SK-N-SH (cell line): ENCODE data around the gene RNF169. TPM values are rescaled to one million over a fixed set of nuclear protein-coding genes. Genes with fewer than 3 reads are reported as not detected.

Source experiments
- CTCF ChIA-PET: fragments of 300-600, 350-600 bp; formaldehyde crosslinking; extraction: SDS; loops from one replicate; lab custom pipeline; 2021; lab: Yijun Ruan, JAX
- POLR2A ChIA-PET: fragments of 350-600 bp; sonication (Branson Sonifier 250); formaldehyde crosslinking; extraction: SDS; loops from one replicate; lab custom pipeline; 2020; ENCODE audit warnings: antibody characterized with exemption, inconsistent platforms; lab: Yijun Ruan, JAX
- DNase-seq: peaks from one replicate; pipeline ENCODE4 v3.0.0; 2012
- H2AFZ ChIP-seq: fragments of 200-600 bp; sonication (generic); 2 replicates; pipeline ENCODE4 v1.8.1; 2016; ENCODE audit warnings: antibody characterized with exemption, mild to moderate bottlenecking, low read depth
- H3F3A ChIP-seq: fragments of 200-600 bp; sonication (generic); replicated peaks from 2 replicates; pipeline ENCODE3; 2016; ENCODE audit warnings: antibody characterized with exemption, mild to moderate bottlenecking; ENCODE audit not compliant: insufficient read depth
- H3K27ac ChIP-seq, 2 experiments: fragments of 200-500 bp in 1 of 2; fragments of 200-600 bp in 1 of 2; sonication (Bioruptor generic) in 1 of 2; sonication (generic), shearing (Covaris generic) in 1 of 2; 2 replicates each; pipeline versions ENCODE4 v1.5.1 to v1.6.1; 2014 to 2016; ENCODE audit warnings: low read depth in 2 of 2, inconsistent platforms in 1 of 2, low read length in 1 of 2, mild to moderate bottlenecking in 1 of 2, mixed read lengths in 1 of 2
- H3K27me3 ChIP-seq: fragments of 200-600 bp; sonication (generic), shearing (Covaris generic); 2 replicates; pipeline ENCODE4 v1.6.1; 2016; ENCODE audit warnings: mixed run types; ENCODE audit not compliant: insufficient read depth
- H3K36me3 ChIP-seq, 2 experiments: fragments of 200-500 bp in 1 of 2; fragments of 200-600 bp in 1 of 2; sonication (Bioruptor generic) in 1 of 2; sonication (generic) in 1 of 2; replicated peaks in 1 of 2; 2 replicates each; pipeline versions ENCODE3 to v1.5.1; 2014 to 2016; ENCODE audit warnings: low read length in 1 of 2, mild to moderate bottlenecking in 1 of 2; ENCODE audit not compliant: insufficient read depth in 2 of 2, control insufficient read depth in 1 of 2
- H3K4me1 ChIP-seq, 2 experiments: fragments of 200-500 bp in 1 of 2; fragments of 200-600 bp in 1 of 2; sonication (Bioruptor generic) in 1 of 2; sonication (generic), shearing (Covaris generic) in 1 of 2; 2 replicates each; pipeline versions ENCODE4 v1.5.1 to v1.6.1; 2014 to 2016; ENCODE audit warnings: low read depth in 1 of 2, low read length in 1 of 2, mixed run types in 1 of 2; ENCODE audit not compliant: insufficient read depth in 2 of 2, control insufficient read depth in 1 of 2
- H3K4me2 ChIP-seq: fragments of 200-600 bp; sonication (generic), shearing (Covaris generic); 2 replicates; pipeline ENCODE4 v1.6.1; 2017; ENCODE audit warnings: mixed run types
- H3K4me3 ChIP-seq, 2 experiments: fragments of 200-500 bp in 1 of 2; fragments of 200-600 bp in 1 of 2; sonication (Bioruptor generic) in 1 of 2; sonication (generic), shearing (Covaris generic) in 1 of 2; 2 replicates each; pipeline versions ENCODE4 v1.5.1 to v1.8.1; 2014 to 2016; ENCODE audit warnings: low read depth in 2 of 2, inconsistent platforms in 1 of 2, low read length in 1 of 2, mild to moderate bottlenecking in 1 of 2, mixed read lengths in 1 of 2, moderate library complexity in 1 of 2
- H3K79me2 ChIP-seq: fragments of 200-600 bp; sonication (generic); 2 replicates; pipeline ENCODE4 v1.8.1; 2017; ENCODE audit warnings: mild to moderate bottlenecking; ENCODE audit not compliant: insufficient read depth
- H3K9ac ChIP-seq: fragments of 200-600 bp; sonication (generic); 2 replicates; pipeline ENCODE4 v1.6.1; 2017; ENCODE audit warnings: mixed run types
- H3K9me2 ChIP-seq: fragments of 200-600 bp; sonication (generic); 2 replicates; pipeline ENCODE4 v1.6.1; 2017; ENCODE audit warnings: mixed run types
- H3K9me3 ChIP-seq: fragments of 200-600 bp; sonication (generic); 2 replicates; pipeline ENCODE4 v1.6.1; 2017; ENCODE audit warnings: mixed run types, mild to moderate bottlenecking, moderate library complexity
- H4K20me1 ChIP-seq: fragments of 200-600 bp; sonication (generic); 2 replicates; pipeline ENCODE4 v1.6.1; 2017; ENCODE audit warnings: mild to moderate bottlenecking, mixed run types; ENCODE audit not compliant: insufficient read depth
- CHD2 ChIP-seq: fragments of 150-350 bp; IDR thresholded peaks from 2 replicates; pipeline ENCODE4 v1.6.1; 2018; ENCODE audit warnings: low read length; ENCODE audit not compliant: partially characterized antibody
- ELF1 ChIP-seq: IDR thresholded peaks from 2 replicates; pipeline ENCODE4 v1.4.0; 2012
- FOSL2 ChIP-seq: IDR thresholded peaks from 2 replicates; pipeline ENCODE4 v1.4.0; 2012; ENCODE audit warnings: low read depth, mild to moderate bottlenecking, moderate library complexity, borderline replicate concordance
- FOXM1 ChIP-seq: IDR thresholded peaks from 2 replicates; pipeline ENCODE4 v1.4.0; 2012; ENCODE audit warnings: low read depth, mild to moderate bottlenecking
- GATA2 ChIP-seq: sonication (generic); formaldehyde crosslinking; IDR thresholded peaks from 2 replicates; pipeline ENCODE4 v1.5.0; 2020; ENCODE audit warnings: mild to moderate bottlenecking, missing genetic modification reagents
- NFIC ChIP-seq: IDR thresholded peaks from 2 replicates; pipeline ENCODE4 v1.4.0; 2012; ENCODE audit warnings: borderline replicate concordance
- NRF1 ChIP-seq: IDR thresholded peaks from 2 replicates; pipeline ENCODE4 v1.6.1; 2012; ENCODE audit warnings: low read depth, mild to moderate bottlenecking, low read length
- RAD21 ChIP-seq: IDR thresholded peaks from 2 replicates; pipeline ENCODE4 v1.6.1; 2012; ENCODE audit warnings: mild to moderate bottlenecking, low read length
- RCOR1 ChIP-seq: fragments of 150-350 bp; IDR thresholded peaks from 2 replicates; pipeline ENCODE4 v1.6.1; 2017; ENCODE audit warnings: antibody characterized with exemption, low read length
- RFX5 ChIP-seq: IDR thresholded peaks from 2 replicates; pipeline ENCODE4 v1.6.1; 2012; ENCODE audit warnings: mild to moderate bottlenecking, improper control_type of control experiment, low read length
- SMC3 ChIP-seq: IDR thresholded peaks from 2 replicates; pipeline ENCODE4 v1.6.1; 2012; ENCODE audit warnings: low read depth, low read length, improper control_type of control experiment
- TAF1 ChIP-seq: IDR thresholded peaks from 2 replicates; pipeline ENCODE4 v1.6.1; 2012; ENCODE audit warnings: low read depth, mild to moderate bottlenecking, low read length, moderate library complexity, borderline replicate concordance
- TCF12 ChIP-seq: IDR thresholded peaks from 2 replicates; pipeline ENCODE4 v1.4.0; 2012
- YY1 ChIP-seq: IDR thresholded peaks from 2 replicates; pipeline ENCODE4 v1.4.0; 2012; ENCODE audit warnings: low read depth, mild to moderate bottlenecking
- WGBS: methylation state at CpG from one replicate; pipeline ENCODE4 v1.1.6; 2017; ENCODE audit warnings: low lambda C conversion rate; 5-methylcytosine and 5-hydroxymethylcytosine counted together
- polyA plus RNA-seq, 3 experiments: library from polyadenylated mRNA; depleted of rRNA; stranded (reverse); fragments of >200 nt; gene quantifications; 2 replicates each; pipeline ENCODE4 v1.2.3, GENCODE V29; 2012
- TF ChIP-seq, protein P1 (sequence below): IDR thresholded peaks from 2 replicates; pipeline ENCODE4; 2012
- TF ChIP-seq, protein P2 (sequence below): fragments of 150-350 bp; IDR thresholded peaks from 2 replicates; pipeline ENCODE4 v1.6.1; 2016; ENCODE audit warnings: mild to moderate bottlenecking, low read depth, low read length

Gene RNF169
- polyA plus RNA-seq, 1 of the 3 experiments (the other 2 are of a cell fraction), result 2.2 TPM

DNA sequence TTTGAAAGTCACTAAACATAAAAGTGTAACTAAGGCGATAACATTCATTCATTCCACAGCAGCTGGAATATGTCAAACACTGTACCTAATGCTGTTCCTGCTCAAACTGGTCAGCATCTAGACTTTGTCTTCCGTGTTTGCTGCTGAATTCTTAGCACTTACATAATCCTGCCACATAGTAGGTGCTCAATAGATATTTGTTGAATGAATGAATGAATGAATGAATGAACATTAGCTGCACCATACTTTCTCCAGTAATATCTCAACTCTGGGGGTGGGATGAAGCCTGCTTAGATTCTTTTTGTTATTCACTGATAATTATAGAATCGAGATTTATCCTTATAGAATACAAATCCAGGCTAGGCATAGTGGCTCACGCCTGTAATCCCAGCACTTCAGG is 6.6 kb upstream of the RNF169 start:
- Histone ChIP-seq H3K27ac (no peak overlapping the region), H3K9me3 (no peaks in the 10 kb centered on the region), H3K4me1 (no peaks in the 10 kb centered on the region), H3K4me3 (no peak overlapping the region), H2AFZ (no peak overlapping the region), H3K79me2 (no peaks in the 10 kb centered on the region), H3K9ac (no peak overlapping the region), H3K27me3 (no peaks in the 10 kb centered on the region), H3F3A (no peaks in the 10 kb centered on the region), H3K36me3 (no peaks in the 10 kb centered on the region), H3K4me2 (no peak overlapping the region), H3K9me2 (no peaks in the 10 kb centered on the region), H4K20me1 (no peaks in the 10 kb centered on the region)
- ChIA-PET CTCF (no interaction called here), POLR2A (no interaction called here)
- TF ChIP-seq RAD21 (no peak), NRF1 (no peak), TCF12 (no peak), RFX5 (no peak), FOXM1 (no peak), NFIC (no peak), SMC3 (no peak), GATA2 (CRISPR knock-in tag) (no peak), CHD2 (no peak), TAF1 (no peak), RCOR1 (no peak)
- TF ChIP-seq, protein P1, sequence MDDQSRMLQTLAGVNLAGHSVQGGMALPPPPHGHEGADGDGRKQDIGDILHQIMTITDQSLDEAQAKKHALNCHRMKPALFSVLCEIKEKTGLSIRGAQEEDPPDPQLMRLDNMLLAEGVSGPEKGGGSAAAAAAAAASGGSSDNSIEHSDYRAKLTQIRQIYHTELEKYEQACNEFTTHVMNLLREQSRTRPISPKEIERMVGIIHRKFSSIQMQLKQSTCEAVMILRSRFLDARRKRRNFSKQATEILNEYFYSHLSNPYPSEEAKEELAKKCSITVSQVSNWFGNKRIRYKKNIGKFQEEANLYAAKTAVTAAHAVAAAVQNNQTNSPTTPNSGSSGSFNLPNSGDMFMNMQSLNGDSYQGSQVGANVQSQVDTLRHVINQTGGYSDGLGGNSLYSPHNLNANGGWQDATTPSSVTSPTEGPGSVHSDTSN, result no peak
- TF ChIP-seq, protein P2, sequence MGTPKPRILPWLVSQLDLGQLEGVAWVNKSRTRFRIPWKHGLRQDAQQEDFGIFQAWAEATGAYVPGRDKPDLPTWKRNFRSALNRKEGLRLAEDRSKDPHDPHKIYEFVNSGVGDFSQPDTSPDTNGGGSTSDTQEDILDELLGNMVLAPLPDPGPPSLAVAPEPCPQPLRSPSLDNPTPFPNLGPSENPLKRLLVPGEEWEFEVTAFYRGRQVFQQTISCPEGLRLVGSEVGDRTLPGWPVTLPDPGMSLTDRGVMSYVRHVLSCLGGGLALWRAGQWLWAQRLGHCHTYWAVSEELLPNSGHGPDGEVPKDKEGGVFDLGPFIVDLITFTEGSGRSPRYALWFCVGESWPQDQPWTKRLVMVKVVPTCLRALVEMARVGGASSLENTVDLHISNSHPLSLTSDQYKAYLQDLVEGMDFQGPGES, result no peak
- 76% methylated on average over 4 of the region's 4 CpGs for WGBS
- DNase-seq, result no peak

DNA sequence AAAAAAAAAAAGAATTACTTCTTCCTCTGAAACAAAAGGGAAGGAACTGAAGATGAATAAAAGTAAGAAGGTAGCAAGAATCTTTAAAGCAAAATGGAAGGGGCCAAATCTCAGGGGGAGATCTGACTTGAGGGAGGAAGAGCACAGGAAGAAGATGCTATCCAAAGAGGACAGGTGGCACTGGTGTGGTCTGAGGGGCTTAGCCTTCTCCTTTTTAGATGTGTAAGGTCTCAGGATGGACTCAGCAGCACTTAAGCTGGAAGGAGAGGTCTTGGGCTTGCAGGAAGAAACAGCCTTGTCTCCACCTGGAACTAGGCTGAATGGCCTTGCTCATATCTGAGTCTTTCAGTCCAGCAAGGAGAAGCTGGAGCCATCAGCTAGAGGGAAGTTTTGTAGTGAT is 5.0 kb upstream of the RNF169 start:
- H4K20me1 ChIP-seq, result no peaks in the 10 kb centered on the region
- H2AFZ ChIP-seq, result no peak overlapping the region
- no peaks in the 10 kb centered on the region for H3K79me2 ChIP-seq
- ChIA-PET CTCF (interaction anchor here (1.0 to 2.9 kb wide), 5 partner anchors 12 to 290 kb away, joined by 3 to 14 read pairs (median 4); no protein-coding TSS in a partner anchor), POLR2A (no interaction called here)
- H3K4me1 ChIP-seq, result peaks cover 4 to 6% of the 10 kb centered on the region in 2 experiments; a peak in 2 of 4 replicates
- H3K27me3 ChIP-seq, result no peaks in the 10 kb centered on the region
- H3K9ac ChIP-seq, result no peak overlapping the region
- DNase-seq, result no peak
- no peak for TF ChIP-seq FOSL2
- TF ChIP-seq, protein P1, result no peak
- no peak for TF ChIP-seq RAD21
- no peak for TF ChIP-seq ELF1
- TF ChIP-seq YY1, result no peak
- no peak overlapping the region for H3K4me2 ChIP-seq
- no peaks in the 10 kb centered on the region for H3K9me3 ChIP-seq
- no peak overlapping the region for H3K27ac ChIP-seq
- no peak overlapping the region for H3K4me3 ChIP-seq
- no peaks in the 10 kb centered on the region for H3K36me3 ChIP-seq
- no peaks in the 10 kb centered on the region for H3F3A ChIP-seq
- H3K9me2 ChIP-seq, result no peaks in the 10 kb centered on the region
